WTC11 (cell line): Measurements from ENCODE around the gene PCK2.

ENCODE experiments used
- ELF4 ChIP-seq: sonication (generic); formaldehyde crosslinking; IDR thresholded peaks from 2 replicates; pipeline ENCODE4 v1.8.1; 2022; ENCODE audit warnings: low read depth, mild to moderate bottlenecking, moderate library complexity, missing genetic modification reagents
- FOXP1 ChIP-seq: sonication (generic); formaldehyde crosslinking; IDR thresholded peaks from 2 replicates; pipeline ENCODE4 v1.8.0; 2022; ENCODE audit warnings: missing genetic modification reagents, mild to moderate bottlenecking, moderate library complexity, borderline replicate concordance
- JUN ChIP-seq: sonication (generic); formaldehyde crosslinking; IDR thresholded peaks from 2 replicates; pipeline ENCODE4 v1.8.0; 2023; ENCODE audit warnings: mild to moderate bottlenecking, missing genetic modification reagents
- KAT7 ChIP-seq: sonication (generic); formaldehyde crosslinking; IDR thresholded peaks from 2 replicates; pipeline ENCODE4 v1.8.1; 2023; ENCODE audit warnings: missing genetic modification reagents, mild to moderate bottlenecking, borderline replicate concordance
- MLX ChIP-seq: sonication (generic); formaldehyde crosslinking; IDR thresholded peaks from 2 replicates; pipeline ENCODE4 v1.8.1; 2023; ENCODE audit warnings: mild to moderate bottlenecking, missing genetic modification reagents, moderate library complexity
- MYBL2 ChIP-seq: sonication (generic); formaldehyde crosslinking; IDR thresholded peaks from 2 replicates; pipeline ENCODE4 v1.8.1; 2023; ENCODE audit warnings: mild to moderate bottlenecking, moderate library complexity, missing genetic modification reagents
- NFYB ChIP-seq: sonication (generic); formaldehyde crosslinking; conservative IDR thresholded peaks from 2 replicates; pipeline ENCODE4 v1.8.0; 2022; ENCODE audit warnings: low read depth, missing genetic modification reagents
- PREB ChIP-seq: sonication (generic); formaldehyde crosslinking; IDR thresholded peaks from 2 replicates; pipeline ENCODE4 v1.8.1; 2022; ENCODE audit warnings: mild to moderate bottlenecking, missing genetic modification reagents, moderate library complexity, borderline replicate concordance
- SMAD4 ChIP-seq: sonication (generic); formaldehyde crosslinking; IDR thresholded peaks from 2 replicates; pipeline ENCODE4 v1.8.0; 2022; ENCODE audit warnings: mild to moderate bottlenecking, missing genetic modification reagents
- ZNF317 ChIP-seq: sonication (generic); formaldehyde crosslinking; IDR thresholded peaks from 2 replicates; pipeline ENCODE4 v1.8.1; 2023; ENCODE audit warnings: low read depth, mild to moderate bottlenecking, moderate library complexity, missing genetic modification reagents, borderline replicate concordance
- ZNF423 ChIP-seq: fragments of 250-450 bp; sonication (Bioruptor Pico); IDR thresholded peaks from 2 replicates; pipeline ENCODE4 v2.1.2; 2022; ENCODE audit warnings: mild to moderate bottlenecking, moderate library complexity
- TF ChIP-seq, protein P1 (sequence below): fragments of 200-600 bp; IDR thresholded peaks from 2 replicates; pipeline ENCODE4 v1.8.0; 2022; ENCODE audit warnings: antibody characterized with exemption
- TF ChIP-seq, protein P2 (sequence below): sonication (generic); formaldehyde crosslinking; IDR thresholded peaks from 2 replicates; pipeline ENCODE4 v1.8.1; 2023; ENCODE audit warnings: mild to moderate bottlenecking, missing genetic modification reagents, moderate library complexity
- TF ChIP-seq, protein P3 (sequence below): sonication (generic); formaldehyde crosslinking; IDR thresholded peaks from 2 replicates; pipeline ENCODE4 v1.8.0; 2023; ENCODE audit warnings: mild to moderate bottlenecking, missing genetic modification reagents

- TF ChIP-seq ELF4 (CRISPR knock-in tag) (no peak), MYBL2 (CRISPR knock-in tag) (no peak), JUN (no peak), SMAD4 (CRISPR knock-in tag) (no peak), MLX (CRISPR knock-in tag) (no peak), NFYB (CRISPR knock-in tag) (no peak), ZNF423 (CRISPR knock-in tag) (no peak), KAT7 (CRISPR knock-in tag) (no peak), ZNF317 (no peak), PREB (no peak), FOXP1 (CRISPR knock-in tag) (no peak)
- TF ChIP-seq, protein P1, sequence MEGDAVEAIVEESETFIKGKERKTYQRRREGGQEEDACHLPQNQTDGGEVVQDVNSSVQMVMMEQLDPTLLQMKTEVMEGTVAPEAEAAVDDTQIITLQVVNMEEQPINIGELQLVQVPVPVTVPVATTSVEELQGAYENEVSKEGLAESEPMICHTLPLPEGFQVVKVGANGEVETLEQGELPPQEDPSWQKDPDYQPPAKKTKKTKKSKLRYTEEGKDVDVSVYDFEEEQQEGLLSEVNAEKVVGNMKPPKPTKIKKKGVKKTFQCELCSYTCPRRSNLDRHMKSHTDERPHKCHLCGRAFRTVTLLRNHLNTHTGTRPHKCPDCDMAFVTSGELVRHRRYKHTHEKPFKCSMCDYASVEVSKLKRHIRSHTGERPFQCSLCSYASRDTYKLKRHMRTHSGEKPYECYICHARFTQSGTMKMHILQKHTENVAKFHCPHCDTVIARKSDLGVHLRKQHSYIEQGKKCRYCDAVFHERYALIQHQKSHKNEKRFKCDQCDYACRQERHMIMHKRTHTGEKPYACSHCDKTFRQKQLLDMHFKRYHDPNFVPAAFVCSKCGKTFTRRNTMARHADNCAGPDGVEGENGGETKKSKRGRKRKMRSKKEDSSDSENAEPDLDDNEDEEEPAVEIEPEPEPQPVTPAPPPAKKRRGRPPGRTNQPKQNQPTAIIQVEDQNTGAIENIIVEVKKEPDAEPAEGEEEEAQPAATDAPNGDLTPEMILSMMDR: no peak
- TF ChIP-seq, protein P2, sequence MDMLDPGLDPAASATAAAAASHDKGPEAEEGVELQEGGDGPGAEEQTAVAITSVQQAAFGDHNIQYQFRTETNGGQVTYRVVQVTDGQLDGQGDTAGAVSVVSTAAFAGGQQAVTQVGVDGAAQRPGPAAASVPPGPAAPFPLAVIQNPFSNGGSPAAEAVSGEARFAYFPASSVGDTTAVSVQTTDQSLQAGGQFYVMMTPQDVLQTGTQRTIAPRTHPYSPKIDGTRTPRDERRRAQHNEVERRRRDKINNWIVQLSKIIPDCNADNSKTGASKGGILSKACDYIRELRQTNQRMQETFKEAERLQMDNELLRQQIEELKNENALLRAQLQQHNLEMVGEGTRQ (CRISPR knock-in tag): no peak
- TF ChIP-seq, protein P3, sequence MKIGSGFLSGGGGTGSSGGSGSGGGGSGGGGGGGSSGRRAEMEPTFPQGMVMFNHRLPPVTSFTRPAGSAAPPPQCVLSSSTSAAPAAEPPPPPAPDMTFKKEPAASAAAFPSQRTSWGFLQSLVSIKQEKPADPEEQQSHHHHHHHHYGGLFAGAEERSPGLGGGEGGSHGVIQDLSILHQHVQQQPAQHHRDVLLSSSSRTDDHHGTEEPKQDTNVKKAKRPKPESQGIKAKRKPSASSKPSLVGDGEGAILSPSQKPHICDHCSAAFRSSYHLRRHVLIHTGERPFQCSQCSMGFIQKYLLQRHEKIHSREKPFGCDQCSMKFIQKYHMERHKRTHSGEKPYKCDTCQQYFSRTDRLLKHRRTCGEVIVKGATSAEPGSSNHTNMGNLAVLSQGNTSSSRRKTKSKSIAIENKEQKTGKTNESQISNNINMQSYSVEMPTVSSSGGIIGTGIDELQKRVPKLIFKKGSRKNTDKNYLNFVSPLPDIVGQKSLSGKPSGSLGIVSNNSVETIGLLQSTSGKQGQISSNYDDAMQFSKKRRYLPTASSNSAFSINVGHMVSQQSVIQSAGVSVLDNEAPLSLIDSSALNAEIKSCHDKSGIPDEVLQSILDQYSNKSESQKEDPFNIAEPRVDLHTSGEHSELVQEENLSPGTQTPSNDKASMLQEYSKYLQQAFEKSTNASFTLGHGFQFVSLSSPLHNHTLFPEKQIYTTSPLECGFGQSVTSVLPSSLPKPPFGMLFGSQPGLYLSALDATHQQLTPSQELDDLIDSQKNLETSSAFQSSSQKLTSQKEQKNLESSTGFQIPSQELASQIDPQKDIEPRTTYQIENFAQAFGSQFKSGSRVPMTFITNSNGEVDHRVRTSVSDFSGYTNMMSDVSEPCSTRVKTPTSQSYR: no peak
Observed at GRCh38 chr14:24115422-24116127, 21.5 kb downstream of the PCK2 start.
